HG02763 (cell line): Measurements from ENCODE around the gene ITPR1.
"Not testable (repeated sequence)": the region's sequence is repeated elsewhere in the genome, so short reads cannot be mapped to it uniquely, and the experiment has no call there.

ENCODE experiments used
- ATAC-seq: cut with Tn5 transposase; IDR thresholded peaks from one replicate; pipeline ENCODE4 v1.9.1; 2021; ENCODE audit warnings: mild to moderate bottlenecking, moderate library complexity; ENCODE audit not compliant: unreplicated experiment

The ITPR1 gene

DNA sequence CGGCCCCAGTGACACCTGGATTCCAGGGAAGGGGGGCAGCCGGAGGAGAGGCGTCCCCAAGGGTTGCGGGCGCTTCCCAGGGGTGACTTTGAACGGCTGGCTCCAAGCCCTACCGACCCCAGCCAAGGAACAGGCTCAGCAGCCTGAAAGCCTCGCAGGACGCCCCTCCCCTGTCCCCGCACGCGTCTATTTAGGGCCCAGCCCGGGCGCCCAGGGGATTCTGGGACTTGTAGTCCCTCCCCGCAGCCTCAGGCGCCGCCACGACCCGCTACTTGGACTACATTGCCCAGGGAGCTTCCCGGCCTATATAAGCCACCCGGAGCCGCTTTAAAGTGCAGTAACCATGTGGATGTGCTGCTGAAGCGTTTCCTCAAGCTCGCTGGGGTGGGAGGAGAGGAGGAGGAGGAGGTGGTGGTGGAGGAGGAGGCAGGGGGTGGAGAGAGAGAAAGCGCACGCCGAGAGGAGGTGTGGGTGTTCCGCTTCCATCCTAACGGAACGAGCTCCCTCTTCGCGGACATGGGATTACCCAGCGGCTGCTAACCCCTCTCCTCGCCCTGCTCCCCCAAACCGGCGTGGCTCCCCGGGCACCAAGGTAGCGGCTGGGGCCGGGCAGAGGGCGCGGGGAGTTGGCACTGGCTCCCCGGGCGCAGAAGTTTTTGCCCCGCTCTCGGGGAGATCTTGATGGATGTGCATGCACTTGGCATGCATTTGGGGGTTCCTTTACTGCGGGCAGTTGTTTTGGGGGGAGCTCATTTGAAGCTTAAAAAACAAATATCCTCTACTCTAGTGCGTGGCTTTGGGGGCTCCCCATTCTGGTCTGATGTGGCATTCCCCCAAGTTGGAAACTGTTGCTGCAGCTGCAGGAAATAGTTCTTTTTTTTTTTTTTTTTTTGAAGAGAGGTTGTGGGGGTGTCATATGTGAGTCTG, at the start of gene ITPR1:
Gene ITPR1 (plus strand): TSS at position 335 of the 927 bp plus-strand sequence. CDS start 23,144 bp downstream, outside the sequence.
- ATAC-seq = peak; percentile 94

DNA sequence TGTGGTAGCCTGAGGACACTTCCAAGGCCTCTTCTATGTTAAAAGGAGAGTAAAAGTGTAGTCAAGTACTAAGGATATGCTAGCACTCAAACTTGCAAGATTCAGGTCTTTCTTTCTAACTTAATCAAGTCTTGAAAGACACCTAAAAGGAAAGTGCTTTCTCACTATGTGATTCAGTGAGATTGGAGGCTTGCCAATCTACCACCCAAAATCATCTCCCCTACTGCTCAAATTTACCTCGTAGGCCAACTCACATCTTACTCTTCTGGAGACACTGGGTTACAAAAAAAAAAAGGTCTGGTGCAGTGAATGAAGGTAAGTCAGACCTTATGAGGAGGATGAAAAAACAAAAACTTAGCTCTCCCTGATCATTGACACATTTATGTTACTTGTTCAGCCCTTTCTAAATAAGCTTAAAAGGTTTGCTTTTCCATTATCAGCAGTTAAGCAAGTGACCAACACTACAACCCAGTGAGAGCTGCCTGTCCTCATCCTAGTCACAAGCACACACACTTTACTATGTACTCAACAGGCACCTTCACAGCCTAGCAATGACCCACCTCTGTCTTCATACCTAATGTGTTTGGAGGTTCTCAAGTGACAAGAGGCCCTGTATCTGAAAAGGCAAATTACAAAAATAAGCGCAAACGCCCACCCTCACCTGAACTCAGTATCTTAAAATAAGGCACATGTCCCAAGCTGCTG, 45.7 kb upstream of the ITPR1 start:
- ATAC-seq = no peak

DNA sequence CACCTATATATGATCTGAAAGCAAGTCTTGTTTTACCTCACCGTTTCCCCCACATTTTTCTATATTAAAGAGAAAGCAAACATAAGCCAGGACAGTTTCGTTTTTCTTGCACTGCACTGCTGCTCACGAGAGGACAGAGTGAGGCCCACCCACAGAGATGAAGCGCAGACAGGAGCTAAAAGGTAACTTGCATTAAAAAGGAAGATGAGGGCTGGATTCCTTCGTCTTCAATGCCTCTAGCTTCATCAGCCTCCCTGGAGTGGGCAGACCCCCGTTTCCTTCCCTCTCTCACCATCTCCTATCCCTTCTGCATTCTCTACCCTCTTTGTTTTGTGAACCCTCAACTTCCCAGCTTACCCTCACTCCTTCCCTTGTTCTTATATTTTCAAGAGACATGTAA, 45.0 kb upstream of the ITPR1 start:
- no peak for ATAC-seq

DNA sequence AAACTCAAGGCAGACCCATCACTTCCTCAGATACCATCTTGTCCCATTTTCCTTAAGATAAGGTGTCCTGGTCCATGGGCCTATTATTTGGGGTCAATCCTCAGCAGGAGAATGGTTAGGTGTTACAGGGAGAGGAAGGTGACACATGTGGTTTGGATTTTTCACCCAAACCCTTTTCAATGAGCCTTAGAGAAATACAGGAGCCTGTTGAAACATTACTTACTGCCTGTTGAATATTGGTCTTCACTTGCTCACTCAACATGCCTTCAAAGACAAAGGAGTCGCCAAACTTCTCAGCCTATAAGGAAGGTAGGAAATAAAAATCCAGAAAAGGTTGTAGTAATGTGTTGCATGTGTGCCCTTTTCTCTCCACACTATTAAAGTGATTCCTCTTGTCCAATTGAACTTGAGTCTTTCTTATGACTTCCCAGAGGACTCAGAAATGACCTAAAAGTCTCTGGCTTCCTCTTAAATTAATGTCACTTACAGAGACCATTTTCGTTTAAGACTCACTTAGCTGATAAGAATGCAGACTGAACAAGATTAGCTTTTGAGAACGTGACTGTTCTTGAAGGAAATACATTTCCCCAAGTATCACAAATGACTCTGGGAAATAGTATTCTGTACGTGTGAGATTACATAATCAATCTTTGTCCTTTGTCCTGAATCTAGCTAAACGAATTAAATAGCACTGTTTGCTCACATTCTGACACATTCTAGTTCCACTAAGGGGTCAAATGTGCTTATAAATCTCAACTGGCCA, 43.9 kb upstream of the ITPR1 start:
- no peak for ATAC-seq

DNA sequence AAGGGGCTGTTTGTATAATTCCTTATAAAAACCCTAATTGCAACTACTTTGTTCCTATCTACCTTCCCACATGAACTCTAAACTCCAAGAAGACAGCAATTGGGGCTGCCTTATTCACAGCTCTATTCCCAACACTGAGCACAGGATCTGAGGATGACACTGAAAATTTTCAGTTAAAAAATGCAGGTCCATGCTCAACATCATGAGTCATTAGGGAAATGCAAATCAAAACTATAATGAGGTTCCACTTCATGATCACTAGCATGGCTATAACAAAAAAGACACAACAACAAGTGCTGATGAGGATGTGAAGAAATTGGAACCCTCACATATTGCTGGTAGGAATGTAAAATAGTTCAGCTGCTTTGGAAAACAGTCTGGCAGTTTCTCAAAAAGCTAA, 39.0 kb upstream of the ITPR1 start:
- no peak for ATAC-seq

DNA sequence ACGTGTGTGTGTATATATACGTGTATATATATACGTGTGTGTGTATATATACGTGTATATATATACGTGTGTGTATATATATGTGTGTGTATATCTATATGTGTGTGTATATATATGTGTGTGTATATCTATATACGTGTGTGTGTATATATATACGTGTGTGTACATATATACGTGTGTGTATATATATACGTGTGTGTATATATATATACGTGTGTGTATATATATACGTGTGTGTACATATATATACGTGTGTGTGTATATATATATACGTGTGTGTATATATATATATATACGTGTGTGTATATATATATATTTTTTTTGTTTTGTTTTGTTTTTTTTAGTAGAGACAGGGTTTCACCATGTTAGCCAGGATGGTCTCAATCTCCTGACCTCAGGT, 36.4 kb upstream of the ITPR1 start:
- ATAC-seq = not testable (repeated sequence)

DNA sequence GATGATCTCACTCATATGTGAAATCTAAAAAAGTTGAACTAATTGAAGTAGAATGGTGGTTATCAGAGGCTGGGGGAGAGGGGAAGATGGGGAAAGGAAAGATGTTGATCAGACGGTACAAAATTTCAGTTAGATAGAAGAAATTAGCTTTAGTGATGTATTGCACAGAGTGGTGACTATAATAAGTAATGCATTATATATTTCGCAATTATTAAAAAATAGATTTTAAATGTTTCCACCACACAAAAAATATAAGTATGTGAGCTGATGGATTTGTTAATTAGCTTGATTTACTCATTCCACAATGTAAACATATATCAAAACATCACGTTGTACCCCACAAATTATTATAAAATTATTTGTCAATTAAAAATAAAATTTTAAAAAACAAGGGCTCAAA, 34.2 kb upstream of the ITPR1 start:
- ATAC-seq = no peak

DNA sequence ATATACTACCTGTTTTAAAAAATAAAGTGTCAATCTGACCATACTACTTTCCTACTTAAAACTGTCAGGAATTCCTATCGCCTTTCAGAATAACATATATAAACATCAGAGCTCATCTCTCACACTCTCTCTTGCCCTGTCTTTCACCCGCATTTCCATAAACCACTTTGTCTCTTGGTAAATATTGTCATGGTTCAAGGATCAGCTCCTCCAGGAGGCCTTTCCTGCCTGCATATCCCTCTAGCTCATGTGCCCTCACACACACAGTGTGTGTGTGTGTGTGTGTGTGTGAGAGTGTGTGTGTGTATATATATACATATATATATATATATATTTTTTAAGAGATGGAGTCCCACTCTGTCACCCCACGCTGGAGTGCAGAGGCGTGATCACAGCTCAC, 32.8 kb upstream of the ITPR1 start:
- no peak for ATAC-seq

DNA sequence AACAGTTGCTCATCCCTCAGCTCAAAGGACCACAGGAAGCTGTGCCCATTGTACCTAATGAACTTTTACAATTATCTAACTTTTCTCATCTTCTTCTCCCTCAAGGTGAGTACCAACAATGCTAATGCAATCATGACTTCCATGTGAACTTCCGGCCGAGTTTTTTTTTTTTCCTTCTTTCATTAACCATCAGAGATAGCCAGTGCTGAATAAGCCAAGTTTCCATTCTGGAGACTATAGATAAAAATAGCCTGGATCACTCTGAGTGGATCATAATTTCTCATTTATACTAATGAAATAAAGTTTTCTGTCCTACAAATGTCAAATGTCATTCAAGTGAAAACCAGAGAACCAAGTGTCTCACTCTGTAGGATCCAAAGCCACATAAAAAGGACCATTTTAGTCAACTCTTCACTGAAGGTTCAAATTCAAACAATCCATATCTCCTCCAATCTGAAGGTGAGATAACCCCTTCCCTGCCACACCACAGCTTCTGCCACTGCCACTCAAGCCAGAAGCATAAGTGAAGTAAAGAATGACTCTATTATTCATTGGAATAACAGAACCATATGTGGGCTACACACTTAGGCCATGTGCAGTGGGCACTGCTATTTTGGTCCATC, 31.6 kb upstream of the ITPR1 start:
- no peak for ATAC-seq

DNA sequence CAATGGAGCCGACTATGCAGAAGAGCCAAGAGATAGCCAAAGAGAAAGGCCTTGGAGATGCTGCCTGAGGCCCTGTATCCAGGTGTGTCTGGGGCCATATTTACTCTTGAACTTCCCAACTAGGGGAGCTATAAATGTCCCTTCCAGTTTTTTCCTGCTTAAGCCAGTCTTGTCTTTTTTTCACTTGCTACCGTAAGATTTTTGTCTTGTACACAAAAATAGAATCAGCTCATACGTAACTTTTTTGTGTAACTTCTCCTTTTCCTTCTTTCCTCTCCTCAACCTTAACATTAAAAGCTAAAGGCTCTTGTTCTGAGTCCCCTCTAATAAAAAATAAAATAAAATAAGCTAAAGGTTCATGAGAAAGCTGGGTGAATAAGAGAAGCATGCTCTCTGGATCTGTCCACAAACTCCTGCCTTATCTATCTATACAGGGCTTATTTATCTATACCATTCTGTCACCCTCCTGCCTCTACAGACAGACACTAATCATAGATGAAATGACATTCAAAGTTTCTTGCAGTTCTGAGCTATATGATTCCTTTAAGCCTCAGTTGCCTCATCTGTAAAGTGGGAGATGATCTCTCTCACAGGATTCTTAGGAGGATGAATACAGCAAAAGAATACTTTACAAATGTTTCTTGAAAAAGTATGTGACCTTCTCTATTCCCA, 30.6 kb upstream of the ITPR1 start:
- no peak for ATAC-seq

DNA sequence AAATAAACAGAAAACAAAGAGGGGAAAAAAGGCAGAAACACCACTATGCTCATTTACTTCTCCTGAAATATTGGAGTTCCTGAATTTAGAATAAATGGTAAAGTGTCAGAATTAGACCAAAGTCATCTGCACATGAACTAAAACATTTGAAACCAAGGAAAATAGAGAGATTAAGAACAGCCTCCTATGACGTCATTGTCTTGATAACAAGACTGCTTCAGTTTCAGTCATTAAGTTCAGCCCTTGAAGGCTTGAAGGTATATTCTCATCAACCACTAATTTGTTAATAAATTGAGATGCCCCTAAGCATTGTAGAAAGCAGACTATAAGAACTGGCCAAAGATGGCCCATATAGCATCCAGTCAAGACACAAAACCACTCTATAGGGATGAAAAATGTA, 28.6 kb upstream of the ITPR1 start:
- ATAC-seq = no peak

DNA sequence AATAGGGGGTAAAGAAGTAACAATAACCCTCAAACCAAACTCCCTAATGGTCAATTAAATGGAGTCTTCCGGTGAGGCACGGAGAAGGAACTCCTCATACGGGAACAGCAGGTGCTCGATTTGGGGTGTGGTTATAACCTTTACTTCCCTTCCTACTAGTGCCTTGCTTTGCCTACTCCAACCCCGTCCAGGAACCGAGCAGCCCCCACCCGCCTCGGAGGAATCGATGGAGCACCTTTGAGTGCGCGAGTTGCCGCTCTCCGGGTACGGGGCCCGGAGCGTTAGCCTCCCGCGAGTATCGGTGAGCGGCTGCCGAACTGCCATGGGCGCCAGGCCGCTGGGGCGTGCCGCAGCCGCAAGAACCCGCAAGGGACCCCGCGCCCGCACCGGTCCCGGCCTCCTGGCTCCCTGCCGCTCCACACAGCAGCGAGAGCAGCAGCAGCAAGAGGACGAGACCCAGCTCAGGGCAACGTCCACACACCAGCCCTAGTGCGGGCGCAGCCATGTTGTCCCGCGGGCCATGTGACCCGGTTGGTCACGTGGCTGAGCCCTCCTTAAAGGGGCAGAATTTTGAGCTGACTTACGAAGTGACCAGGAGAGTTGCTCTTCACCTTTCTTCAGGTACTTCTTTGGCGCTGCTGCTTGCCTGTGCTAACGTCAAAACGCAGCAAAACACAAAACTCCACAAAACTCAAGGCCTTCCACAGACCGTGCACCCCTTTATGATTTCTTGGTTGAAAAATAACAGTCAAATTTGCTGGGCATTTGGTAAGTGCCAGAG, 26.2 kb upstream of the ITPR1 start, which contains the start of gene SUMF1:
Gene SUMF1 (minus strand): TSS at position 529 of the 781 bp plus-strand sequence. CDS start 24 bp downstream, at position 505.
- ATAC-seq = peak; percentile 100

DNA sequence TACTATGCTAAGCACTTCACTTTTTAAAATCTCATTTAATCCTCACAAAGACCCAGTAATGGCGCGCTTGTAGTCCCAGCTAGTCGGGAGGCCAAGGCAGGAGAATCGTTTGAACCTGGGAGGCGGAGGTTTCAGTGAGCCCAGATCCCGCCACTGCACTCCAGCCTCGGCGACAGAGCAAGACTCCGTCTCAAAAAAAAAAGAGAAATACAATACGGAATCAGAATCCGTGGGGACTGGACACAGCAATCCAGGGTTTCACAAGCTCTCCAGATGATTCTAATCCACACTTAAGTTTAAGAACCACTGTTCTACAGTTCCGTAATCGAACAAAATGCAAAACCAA, 25.7 kb upstream of the ITPR1 start:
- ATAC-seq = no peak

DNA sequence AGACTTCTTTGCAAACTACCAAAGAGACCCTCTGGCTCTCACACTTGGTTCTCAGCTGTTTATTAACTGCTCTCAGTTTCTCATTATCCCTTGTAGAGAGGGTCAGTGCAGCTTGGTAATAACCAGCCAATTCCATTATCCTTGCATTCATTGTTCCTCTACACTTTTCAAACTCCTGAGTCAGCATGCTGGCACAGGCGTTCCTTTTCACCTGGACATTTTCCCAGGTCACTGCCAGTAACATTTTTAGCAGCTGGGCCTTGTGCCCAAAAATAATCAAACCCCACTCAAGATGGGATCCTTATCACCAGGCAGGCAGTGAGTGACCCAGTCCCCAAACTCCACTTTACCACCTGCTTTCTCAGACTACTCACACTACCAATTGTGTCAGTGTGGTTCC, 21.2 kb upstream of the ITPR1 start:
- no peak for ATAC-seq

DNA sequence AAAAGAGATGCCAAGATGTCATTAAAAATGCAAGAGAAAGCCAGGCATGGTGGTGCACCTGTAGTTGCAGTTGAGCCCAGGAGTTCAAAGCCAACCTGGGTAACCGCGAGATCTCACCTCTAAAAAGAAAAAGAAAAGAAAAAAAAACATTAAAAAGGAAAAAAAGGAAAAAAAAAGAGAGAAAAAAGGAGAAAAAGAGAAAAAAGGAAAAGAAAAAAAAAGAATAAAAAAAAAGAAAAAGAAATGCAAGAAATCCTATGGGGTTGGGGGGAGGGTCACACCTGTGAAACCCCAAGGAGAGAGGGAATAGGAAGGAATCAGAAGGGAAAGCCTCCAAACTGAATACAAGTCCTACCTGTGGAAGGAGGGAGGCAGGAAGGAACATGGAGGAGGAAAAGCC, 20.8 kb upstream of the ITPR1 start:
- ATAC-seq = no peak

DNA sequence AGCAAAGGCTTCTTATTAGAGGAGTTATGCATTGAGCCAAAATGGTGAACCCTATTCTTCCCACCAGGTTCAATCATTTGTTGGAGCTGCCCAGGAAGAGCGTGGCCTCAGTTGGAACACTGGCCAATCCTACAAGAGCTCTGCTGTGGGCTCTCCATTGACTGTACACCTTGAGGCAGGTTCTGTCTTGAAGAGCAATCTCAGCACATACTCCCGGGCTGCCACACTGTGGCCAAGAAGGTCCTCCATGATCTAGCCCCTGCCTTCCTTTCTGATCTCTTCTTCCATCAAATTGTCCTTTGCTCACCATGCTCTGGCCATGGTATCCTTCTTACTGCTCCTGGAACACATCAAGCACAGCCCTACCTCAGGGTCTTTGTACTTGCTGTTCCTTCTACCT, 20.4 kb upstream of the ITPR1 start:
- ATAC-seq = no peak

DNA sequence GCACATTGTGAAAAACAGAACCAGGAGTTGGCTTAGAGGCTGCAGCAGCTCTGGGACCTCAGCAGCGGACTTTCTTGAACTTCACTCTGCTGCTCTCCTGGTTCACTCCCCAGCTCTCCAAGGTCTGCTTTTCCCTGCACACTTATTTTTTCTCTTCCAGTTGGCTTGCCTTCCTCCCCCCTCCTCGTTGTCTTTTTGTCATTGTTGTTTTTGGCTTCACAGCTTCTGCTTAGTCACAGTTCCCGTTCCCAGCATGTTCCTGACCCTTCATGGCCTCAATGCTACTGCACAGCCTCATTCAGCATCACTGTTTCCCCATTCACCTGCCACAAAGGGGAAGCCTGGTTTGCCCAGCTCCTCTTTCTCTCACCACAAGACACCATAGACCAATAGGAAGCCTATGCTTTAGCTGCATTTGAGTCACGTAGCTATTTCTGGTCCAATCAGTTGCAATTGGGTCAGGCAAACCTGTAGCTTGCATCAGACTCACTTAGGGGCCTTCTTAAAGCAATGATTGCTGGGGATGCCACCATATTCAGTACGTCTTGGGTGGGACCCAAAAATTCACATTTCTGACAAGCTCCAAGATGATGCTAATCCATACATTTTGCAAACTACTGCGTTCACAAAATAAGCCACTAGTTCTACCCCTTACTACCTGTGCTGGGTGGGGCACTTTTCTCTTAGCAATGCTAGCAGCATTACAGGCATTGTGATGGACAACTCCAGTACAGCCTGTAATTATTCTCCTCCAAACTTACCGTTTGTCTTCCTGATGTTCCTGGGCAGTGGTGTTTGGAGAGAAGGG, 18.3 kb upstream of the ITPR1 start:
- ATAC-seq = peak; percentile 54

DNA sequence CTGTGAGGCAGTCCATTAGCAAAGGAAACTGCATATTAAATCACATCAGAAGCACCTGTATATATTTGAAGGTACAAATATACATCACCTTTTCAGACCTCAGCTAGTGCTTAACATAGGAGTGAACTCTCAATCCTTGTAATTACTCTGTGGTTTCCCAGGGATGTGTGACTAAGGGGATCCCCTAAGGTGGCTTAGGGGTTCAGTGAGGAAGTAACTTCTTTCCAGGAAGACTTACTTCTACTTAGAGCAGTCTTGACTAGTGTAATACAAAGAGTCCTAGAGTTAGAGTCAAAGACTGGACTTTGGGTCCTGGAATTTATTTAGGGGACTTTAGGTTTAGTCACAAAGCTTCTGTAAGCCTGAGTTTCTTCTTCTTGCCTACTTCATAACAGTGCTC, 17.3 kb upstream of the ITPR1 start:
- ATAC-seq = no peak

DNA sequence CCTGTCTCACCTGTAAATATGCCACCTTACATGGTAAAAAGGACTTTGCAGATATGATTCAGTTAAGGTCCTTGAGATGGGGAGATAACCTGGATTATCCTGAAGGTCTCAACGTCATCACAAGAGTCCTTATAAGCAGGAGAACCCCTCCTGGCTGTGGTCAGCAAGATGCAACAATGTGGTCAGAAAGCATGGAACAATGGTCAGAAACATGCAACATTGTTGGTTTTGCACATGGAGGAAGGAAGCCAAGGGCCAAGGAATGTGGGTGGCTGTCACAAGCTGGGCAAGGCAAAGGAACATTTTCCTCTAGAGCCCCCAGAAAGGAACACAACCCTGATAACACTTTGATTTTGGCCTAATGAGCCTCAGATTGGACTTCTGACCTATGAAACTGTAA, 16.7 kb upstream of the ITPR1 start:
- no peak for ATAC-seq
